ENCODE results near the gene RAB43. TPM values are rescaled to one million over a fixed set of nuclear protein-coding genes. Genes with fewer than 3 reads are reported as not detected.

The RAB43 gene
- 0.83 and 1.8 TPM in 2 replicates for polyA plus RNA-seq

GRCh38 chr3:129121792-129122411 is at the start of gene RAB43:
RAB43 (minus strand) TSS chr3:129121804; CDS start chr3:129121489, 315 bp downstream.

DNA sequence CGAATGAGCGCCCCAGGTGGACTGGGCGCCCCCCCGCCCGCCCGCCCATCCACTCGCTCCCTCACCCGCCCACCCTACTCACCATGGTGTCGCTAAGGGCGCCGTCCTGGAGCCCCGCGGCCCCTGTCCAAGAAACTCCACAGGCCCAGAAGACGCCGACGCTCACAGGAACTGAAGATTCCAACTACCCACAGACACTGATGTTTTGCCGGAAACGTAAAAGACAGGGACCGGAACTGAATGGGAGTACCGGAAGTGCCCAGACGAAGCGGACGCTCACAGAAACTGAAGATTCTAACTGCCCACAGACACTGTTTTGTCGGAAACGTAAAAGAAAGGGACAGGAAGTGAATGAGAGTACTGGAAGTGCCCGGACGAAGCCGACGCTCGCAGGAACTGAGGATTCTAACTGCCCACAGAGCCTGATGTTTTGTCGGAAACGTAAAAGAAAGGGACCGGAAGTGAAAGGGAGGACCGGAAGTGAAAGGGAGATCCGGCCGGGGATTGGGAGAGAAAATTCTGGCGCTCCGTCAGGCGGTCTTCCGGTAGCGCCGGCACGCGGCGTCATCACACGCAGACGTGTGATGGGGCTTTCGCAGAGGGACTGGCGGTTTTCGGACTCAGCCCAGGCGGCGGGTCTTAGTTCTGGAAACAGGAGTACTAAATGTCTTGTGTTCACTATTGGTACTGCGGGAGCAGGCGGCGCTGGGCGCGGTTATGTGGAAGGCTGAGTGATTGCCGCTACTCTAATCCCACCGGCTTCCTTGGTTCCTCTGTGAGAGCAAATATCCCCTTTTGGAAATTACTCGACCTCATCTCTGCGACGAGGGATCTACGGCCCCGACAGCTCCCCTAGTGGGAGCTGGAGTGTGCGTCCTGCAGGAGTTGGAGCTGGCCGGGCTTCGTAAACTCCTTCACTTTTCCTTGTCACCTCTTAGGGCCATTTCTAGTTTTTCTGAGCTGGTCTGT is 39.6 kb upstream of the RAB43 start, which contains the start of gene ISY1:
TSS of gene ISY1 (minus strand) at position 173 of the 969 bp plus-strand sequence. CDS start at position 85, 88 bp downstream.

DNA sequence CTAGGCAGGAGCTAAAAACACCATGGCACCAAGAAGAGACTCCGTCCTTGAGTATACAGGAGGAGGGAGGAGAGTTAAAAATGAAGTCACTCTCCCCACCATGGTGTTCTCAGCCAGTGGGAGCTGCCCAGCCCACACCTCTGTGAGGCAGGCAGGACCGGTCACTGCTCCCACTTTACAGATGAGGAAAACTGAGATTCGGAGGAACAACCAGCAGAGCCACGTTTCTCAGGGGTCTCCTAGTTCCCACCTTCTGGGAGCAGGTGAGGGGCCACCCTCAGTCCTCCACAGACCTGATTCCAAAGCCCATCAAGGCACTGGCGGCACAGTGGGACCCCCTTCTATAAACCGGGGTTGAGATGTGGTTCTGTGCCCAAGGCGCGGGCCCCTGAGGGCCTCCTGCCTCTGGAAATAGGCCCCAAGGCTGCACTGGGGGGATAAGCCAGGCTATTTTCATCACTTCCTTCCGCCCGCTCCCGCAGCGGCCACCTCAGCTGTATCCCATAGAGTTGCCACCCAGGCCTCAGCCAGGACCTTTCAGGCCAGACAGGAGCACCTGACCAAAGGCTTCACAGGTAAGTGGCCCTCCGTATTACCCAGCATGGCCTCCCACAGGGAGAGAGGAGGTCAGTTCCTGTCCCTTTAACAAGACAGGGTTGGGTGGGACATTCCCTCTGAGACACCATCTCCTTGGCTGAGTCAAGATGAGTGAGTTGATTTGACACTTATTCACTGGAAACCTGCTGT is 61.2 kb downstream of the RAB43 start, which contains the start of gene GP9:
TSS of gene GP9 (plus strand) at position 504 of the 747 bp plus-strand sequence. CDS start 961 bp downstream, outside the sequence.

Other genes with a start within 250 kb of the RAB43 start
- 4.9 and 7.3 TPM in 2 replicates for gene ACAD9, start 242.2 kb downstream of the RAB43 start, polyA plus RNA-seq
- 0.13 and 0.34 TPM in 2 replicates for gene CFAP92, start 127.7 kb downstream of the RAB43 start, polyA plus RNA-seq
- not detected in 2 replicates for gene EFCC1, start 120.5 kb downstream of the RAB43 start, polyA plus RNA-seq
- not detected in 2 replicates for gene GP9, start 61.0 kb downstream of the RAB43 start, polyA plus RNA-seq
- gene ISY1, start 39.3 kb upstream of the RAB43 start, polyA plus RNA-seq, result 5.7 and 11.1 TPM in 2 replicates
- gene CNBP, start 62.1 kb upstream of the RAB43 start, polyA plus RNA-seq, result 169 and 175 TPM in 2 replicates
- 42.7 and 84.1 TPM in 2 replicates for gene COPG1, start 127.8 kb upstream of the RAB43 start, polyA plus RNA-seq
- 15.3 and 15.6 TPM in 2 replicates for gene HMCES, start 157.1 kb upstream of the RAB43 start, polyA plus RNA-seq